Common myeloid progenitor, CD34-positive (primary cell): ENCODE data around the gene MT1E.
"Not testable (repeated sequence)": the region's sequence is repeated elsewhere in the genome, so short reads cannot be mapped to it uniquely, and the experiment has no call there.

ENCODE experiments used
- CTCF ChIA-PET: fragments of 350-600 bp; sonication (Branson Sonifier 250); formaldehyde crosslinking; loops from one replicate; lab custom pipeline; 2021; ENCODE audit warnings: antibody characterized with exemption; lab: Charles Lee
- POLR2A ChIA-PET: fragments of 350-600 bp; sonication (Branson Sonifier 250); formaldehyde crosslinking; loops from one replicate; lab custom pipeline; 2021; ENCODE audit warnings: antibody characterized with exemption; lab: Charles Lee
- DNase-seq, 3 donors: peaks; one replicate each; pipeline versions ENCODE4 v3.0.0 to v3.0.0-alpha.2; 2013
- H3K27ac ChIP-seq, 2 experiments: 1 replicate in 1 of 2; 2 replicates in 1 of 2; pipeline ENCODE4 v1.7.0; 2013; ENCODE audit warnings: inconsistent platforms in 2 of 2, low read length in 2 of 2, mild to moderate bottlenecking in 2 of 2, low read depth in 1 of 2, moderate library complexity in 1 of 2; ENCODE audit not compliant: severe bottlenecking in 2 of 2, insufficient read depth in 1 of 2, poor library complexity in 1 of 2
- H3K27me3 ChIP-seq, 5 experiments: replicated peaks in 2 of 5; 1 replicate in 3 of 5; 2 replicates in 2 of 5; pipeline versions ENCODE4 v1.6.1 to v1.7.0; 2013; ENCODE audit warnings: low read length in 4 of 5, mild to moderate bottlenecking in 2 of 5, moderate library complexity in 2 of 5, inconsistent platforms in 1 of 5; ENCODE audit not compliant: insufficient read depth in 5 of 5, control insufficient read depth in 4 of 5
- H3K36me3 ChIP-seq, 4 experiments: 1 replicate in 2 of 4; 2 replicates in 2 of 4; pipeline versions ENCODE4 v1.6.1 to v1.7.0; 2013; ENCODE audit warnings: low read length in 3 of 4, control low read depth in 1 of 4, mild to moderate bottlenecking in 1 of 4; ENCODE audit not compliant: control insufficient read depth in 4 of 4, insufficient read depth in 4 of 4
- H3K4me1 ChIP-seq, 4 experiments: 1 replicate in 3 of 4; 2 replicates in 1 of 4; pipeline versions ENCODE4 v1.6.1 to v1.7.1; 2013; ENCODE audit warnings: low read length in 3 of 4, mild to moderate bottlenecking in 3 of 4, control low read depth in 1 of 4, inconsistent platforms in 1 of 4, moderate library complexity in 1 of 4; ENCODE audit not compliant: control insufficient read depth in 4 of 4, insufficient read depth in 4 of 4; ENCODE audit errors: control extremely low read depth in 1 of 4
- H3K4me3 ChIP-seq, 7 experiments: 1 replicate in 4 of 7; 2 replicates in 3 of 7; pipeline versions ENCODE4 v1.5.1 to v1.7.0; 2013; ENCODE audit warnings: mild to moderate bottlenecking in 7 of 7, low read length in 6 of 7, moderate library complexity in 6 of 7, inconsistent platforms in 2 of 7, low read depth in 2 of 7, control low read depth in 1 of 7; ENCODE audit not compliant: insufficient read depth in 4 of 7, control insufficient read depth in 1 of 7; ENCODE audit errors: extremely low read depth in 1 of 7
- H3K9me3 ChIP-seq, 5 experiments: 1 replicate in 4 of 5; 2 replicates in 1 of 5; pipeline versions ENCODE4 v1.6.1 to v1.7.1; 2013; ENCODE audit warnings: low read length in 4 of 5, mild to moderate bottlenecking in 2 of 5, inconsistent platforms in 1 of 5, low read depth in 1 of 5, moderate library complexity in 1 of 5; ENCODE audit not compliant: control insufficient read depth in 4 of 5, insufficient read depth in 2 of 5; ENCODE audit errors: control extremely low read depth in 1 of 5
- WGBS: methylation state at CpG from one replicate; pipeline ENCODE4 v1.1.5; 2013; ENCODE audit not compliant: insufficient coverage; 5-methylcytosine and 5-hydroxymethylcytosine counted together

Gene MT1E

DNA sequence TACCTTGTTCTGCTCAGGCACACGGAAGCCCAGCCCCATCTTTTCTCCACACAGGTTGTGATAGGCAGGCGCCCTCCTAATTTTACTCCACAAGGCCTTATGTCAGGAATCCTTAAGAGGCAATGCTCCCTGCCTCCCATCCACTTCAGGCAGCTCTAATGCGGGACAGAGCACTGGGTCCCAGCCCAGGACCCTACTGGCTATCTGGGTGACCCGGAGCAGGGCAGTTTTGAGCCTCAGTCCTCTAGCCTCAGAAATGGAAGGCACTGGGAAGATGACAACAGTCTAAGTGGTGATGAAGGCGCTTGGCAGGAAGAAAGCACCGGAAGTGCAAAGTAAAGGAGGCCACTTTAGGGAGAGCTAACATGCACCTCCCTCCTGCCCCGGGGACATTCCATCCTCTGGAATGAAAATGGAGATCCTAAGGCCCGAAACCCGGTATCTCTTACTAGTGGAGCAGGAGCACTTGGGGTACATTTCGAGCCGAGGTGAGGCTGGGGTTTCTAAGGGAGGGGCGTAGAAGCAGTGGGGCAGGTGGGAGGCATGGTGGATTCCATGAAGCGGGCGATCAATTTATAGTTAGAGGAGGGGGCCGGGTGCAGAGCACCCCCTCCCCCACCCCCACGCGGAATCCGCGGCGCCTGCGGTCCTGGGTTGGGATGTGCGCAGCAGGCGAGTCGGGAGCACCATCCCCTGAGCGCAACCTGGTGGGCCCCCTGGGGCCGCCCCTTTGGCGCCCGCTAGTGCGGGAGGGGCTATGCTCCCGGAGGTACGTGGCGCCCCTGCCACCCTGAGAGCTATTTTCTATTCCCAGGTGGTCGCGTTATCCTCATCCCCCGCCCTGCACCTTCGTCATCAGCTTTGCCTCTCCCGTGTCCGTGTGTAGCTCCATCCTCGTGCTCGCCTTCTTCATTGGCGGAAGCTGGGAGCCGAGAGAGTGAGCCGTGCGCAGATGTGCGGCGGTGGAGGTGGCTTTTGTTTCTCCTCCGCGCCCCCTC is 37.1 kb downstream of the MT1E start:
- Histone ChIP-seq H3K27ac (no peak overlapping the region), H3K36me3 (no peaks in the 10 kb centered on the region), H3K4me3 (peak overlapping the region in 2 of 7 experiments; percentile 25 to 38), H3K4me1 (peaks cover 0 to 23% (median 12%) of the 10 kb centered on the region in 4 experiments), H3K27me3 (peaks cover 13 to 97% (median 48%) of the 10 kb centered on the region in 5 experiments), H3K9me3 (no peaks in the 10 kb centered on the region)
- POLR2A ChIA-PET, result no interaction called here
- 21% methylated on average over 30 of the region's 48 CpGs for WGBS
- CTCF ChIA-PET, result interaction anchor here (0.7 kb wide), 1 partner anchor 14 kb away, joined by 3 read pairs; no protein-coding TSS in a partner anchor
- peak in 2 of 3 donors; percentile 33 to 43 for DNase-seq

DNA sequence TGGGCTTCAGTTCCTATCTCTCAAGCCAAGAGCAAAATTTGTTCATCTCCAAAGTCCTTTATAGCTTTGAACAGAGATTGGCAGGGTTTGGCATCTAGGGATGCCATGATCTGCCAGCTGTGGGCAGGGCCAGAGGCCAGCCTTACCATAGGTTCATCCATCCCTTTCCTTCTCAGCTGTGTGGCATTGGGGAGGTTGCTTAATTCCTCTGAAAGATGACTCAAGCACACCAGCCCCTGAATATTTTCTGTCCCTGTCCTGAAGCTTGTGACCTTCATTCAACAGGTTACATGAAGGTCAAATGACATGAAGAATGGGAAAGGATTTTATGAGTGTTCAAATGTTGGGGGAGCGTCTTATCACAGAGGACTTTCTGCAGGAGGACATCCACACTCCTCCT is 38.9 kb downstream of the MT1E start:
- POLR2A ChIA-PET, result interaction anchor here (0.6 kb wide), 1 partner anchor 91 kb away, joined by 3 read pairs; no protein-coding TSS in a partner anchor
- Histone ChIP-seq H3K27ac (no peak overlapping the region), H3K36me3 (no peaks in the 10 kb centered on the region), H3K4me1 (peaks cover 0 to 21% (median 10%) of the 10 kb centered on the region in 4 experiments), H3K27me3 (peaks cover 13 to 99% (median 62%) of the 10 kb centered on the region in 5 experiments), H3K9me3 (no peaks in the 10 kb centered on the region), H3K4me3 (no peak overlapping the region)
- CTCF ChIA-PET, result no interaction called here
- DNase-seq, result no peak
- WGBS, result no CpG with 5 or more reads among the region's 1 CpG

DNA sequence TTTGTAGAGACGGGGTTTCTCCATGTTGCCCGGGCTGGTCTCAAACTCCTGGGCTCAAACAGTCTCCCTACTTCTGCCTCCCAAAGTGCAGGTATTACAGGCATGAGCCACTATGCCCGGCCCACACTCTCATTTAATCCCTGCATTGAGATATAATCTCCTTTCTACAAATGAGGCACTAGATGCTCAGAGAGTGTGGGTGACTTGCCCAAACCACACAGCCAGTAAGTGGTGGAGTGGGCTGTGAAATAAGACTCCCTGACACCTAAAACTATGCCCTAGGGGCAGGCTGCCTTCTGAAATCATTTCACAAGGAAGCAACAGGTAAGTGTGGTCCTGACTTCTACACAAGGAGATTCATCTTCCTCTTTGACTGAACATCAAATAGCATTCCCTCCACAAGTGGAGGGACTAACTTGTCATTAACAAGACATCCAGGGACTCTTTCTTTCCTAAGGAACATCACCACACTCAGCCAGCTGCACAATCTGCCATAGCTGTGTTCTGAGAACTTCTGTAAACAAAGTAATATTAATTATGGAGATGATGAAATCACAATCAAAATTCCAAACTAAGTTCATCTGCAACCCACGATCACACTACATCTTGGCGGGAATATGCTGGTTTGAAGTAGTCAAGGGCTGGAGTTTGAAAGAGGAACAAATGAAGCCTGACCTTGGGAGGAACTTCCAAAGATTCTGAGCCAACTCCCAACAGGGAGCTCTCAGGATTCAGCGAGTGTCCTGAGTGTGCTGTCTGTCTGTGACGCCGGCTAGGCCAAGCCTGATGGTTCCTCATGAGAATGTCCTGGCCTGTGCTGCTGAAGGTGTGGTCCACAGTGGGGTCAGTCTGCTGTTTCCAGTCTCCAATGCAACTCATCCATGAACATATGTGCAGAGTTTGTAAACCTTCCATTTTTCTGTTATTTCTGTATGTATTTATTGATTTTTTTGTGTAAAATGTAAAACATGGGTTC is 40.0 kb downstream of the MT1E start:
- POLR2A ChIA-PET, CTCF ChIA-PET: not testable (repeated sequence)
- 100% methylated on average over 2 of the region's 8 CpGs for WGBS

DNA sequence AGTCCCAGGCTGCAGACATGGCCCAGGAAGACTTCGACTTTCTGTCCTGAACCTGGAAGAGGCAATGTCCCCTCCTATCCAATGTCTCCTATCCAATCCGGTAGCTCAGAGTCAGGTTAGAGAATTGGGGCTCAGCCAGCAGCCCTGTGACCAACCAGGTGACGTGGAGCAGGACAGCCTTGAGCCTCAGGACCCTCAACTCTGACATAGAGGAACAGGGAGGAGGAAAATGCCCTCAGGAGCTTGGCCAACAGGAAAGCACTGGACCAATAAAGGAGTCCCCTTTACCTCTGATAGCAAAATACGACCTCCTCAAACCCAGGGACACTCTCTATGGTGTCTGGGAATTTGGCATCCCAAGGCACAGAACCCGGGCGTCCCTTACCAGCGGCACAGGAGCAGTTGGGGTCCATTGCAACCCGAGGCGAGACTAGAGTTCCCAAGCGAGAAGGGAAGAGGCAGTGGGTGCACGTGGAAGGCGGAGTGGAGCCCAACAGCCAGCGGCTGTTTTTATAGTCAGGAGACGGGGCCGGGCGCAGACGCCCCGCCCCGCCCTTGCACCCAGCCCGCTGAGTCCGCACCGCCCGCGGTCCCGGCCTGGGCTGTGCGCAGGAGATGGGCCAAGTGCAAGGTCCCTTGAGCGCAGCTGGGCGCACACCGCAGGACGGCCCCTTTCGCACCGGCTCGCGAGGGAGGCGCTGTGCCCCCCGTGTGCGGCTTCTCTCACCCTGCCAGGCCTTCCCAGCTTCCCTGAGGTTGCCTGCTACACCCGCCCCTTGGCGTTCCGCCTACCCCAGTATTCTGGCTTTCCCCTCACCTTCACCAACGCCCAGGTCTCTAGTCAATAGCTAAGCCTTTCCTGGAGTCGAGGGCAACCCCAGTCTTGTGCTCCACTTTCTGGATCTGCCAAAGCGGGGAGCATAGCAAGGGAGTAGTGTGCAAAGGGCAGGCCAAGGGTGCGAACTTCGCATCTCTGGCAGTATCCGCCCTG is 42.3 kb downstream of the MT1E start, which contains the start of gene MT1G:
TSS of gene MT1G (minus strand) at position 485 of the 991 bp plus-strand sequence. CDS start at position 413, 72 bp downstream.
- POLR2A ChIA-PET, result no interaction called here
- Histone ChIP-seq H3K27me3 (peaks cover 16 to 100% (median 55%) of the 10 kb centered on the region in 5 experiments), H3K27ac (no peak within 1 kb of the TSS), H3K4me1 (peaks cover 0 to 20% (median 7%) of the 10 kb centered on the region in 4 experiments), H3K9me3 (no peaks in the 10 kb centered on the region), H3K4me3 (peak within 1 kb of the TSS in 3 of 7 experiments; percentile 23 to 32 (median 28)), H3K36me3 (no peaks in the 10 kb centered on the region)
- WGBS, result 10% methylated on average over 34 of the region's 46 CpGs
- DNase-seq, result peak in 2 of 3 donors; percentile 51 to 60
- CTCF ChIA-PET, result interaction anchor here (1.1 to 7.2 kb wide), 3 partner anchors 15 to 96 kb away, joined by 3 to 42 read pairs (median 6); partner anchors contain the start of gene MT1X

More for the DNA sequence above, 40.0 kb downstream of the MT1E start:
- H3K36me3 ChIP-seq, DNase-seq, H3K9me3 ChIP-seq, H3K27ac ChIP-seq, H3K4me3 ChIP-seq: not testable (repeated sequence)
- Histone ChIP-seq H3K4me1 (peaks cover 0 to 26% (median 10%) of the 10 kb centered on the region in 4 experiments), H3K27me3 (peaks cover 14 to 100% (median 69%) of the 10 kb centered on the region in 5 experiments)

DNA sequence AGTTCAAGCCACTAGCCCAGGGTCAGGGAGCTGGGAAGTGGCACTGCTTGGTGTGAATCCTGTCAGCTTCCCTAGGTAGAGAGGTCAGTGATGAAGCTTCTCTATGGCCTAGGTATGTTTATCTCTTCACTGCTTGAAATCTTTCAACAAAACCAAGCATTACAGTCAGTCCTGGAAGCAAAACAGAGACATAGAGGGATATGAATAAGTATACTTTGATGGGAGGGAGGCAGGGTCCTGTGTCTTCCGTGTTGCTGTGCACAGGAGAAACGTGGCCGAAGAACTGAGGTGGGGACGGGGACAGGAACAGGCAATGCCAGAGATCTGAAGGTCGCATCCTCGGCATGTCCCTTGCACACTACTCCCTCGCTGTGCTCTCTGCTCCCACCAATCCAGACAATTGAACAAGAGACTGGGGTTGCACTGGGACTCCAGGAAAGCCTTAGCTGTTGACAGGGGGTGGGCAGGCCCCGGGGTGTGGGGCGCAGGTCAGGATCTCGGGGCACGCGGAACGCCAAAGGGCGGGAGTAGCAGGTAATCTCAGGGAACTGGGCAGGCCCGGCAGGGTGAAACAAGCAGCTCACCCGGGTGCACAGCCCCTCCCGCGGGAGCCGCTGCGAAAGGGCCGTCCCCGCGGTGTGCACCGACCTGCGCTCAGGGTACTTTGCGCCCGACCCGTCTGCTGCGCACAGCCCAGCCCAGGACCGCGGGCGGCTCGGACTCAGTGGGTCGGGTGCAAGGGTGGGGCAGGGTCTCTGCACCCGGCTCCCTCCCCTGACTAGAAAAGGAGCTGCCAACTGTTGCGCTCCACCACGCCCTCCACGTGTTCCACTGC is 43.6 kb downstream of the MT1E start, which contains the start of gene MT1H:
TSS of gene MT1H (plus strand) at position 810 of the 835 bp plus-strand sequence. CDS start 71 bp downstream, outside the sequence.
- Histone ChIP-seq H3K4me1 (peaks cover 0 to 18% (median 5%) of the 10 kb centered on the region in 4 experiments), H3K9me3 (no peaks in the 10 kb centered on the region), H3K27ac (no peak within 1 kb of the TSS), H3K4me3 (peak within 1 kb of the TSS in 1 of 7 experiments; percentile 4), H3K27me3 (peaks cover 13 to 96% (median 52%) of the 10 kb centered on the region in 5 experiments), H3K36me3 (no peaks in the 10 kb centered on the region)
- POLR2A ChIA-PET, result no interaction called here
- DNase-seq, result peak in 1 of 3 donors; percentile 19
- CTCF ChIA-PET, result interaction anchor here (0.6 to 7.2 kb wide), 3 partner anchors 13 to 33 kb away, joined by 3 to 42 read pairs (median 6); partner anchors contain the start of gene MT1X
- 13% methylated on average over 36 of the region's 38 CpGs for WGBS
